HL-60 (cell line): ENCODE measurements around the gene NFE2L2.

ENCODE experiments used
- CTCF ChIP-seq: IDR thresholded peaks from one replicate; pipeline ENCODE4 v1.5.1; 2011; ENCODE audit warnings: low read length, control low read depth, inconsistent platforms; ENCODE audit not compliant: insufficient read depth
- GABPA ChIP-seq: IDR thresholded peaks from 2 replicates; pipeline ENCODE4 v1.6.1; 2012; ENCODE audit warnings: low read depth
- REST ChIP-seq: IDR thresholded peaks from 2 replicates; pipeline ENCODE4 v1.6.1; 2012; ENCODE audit warnings: low read depth; ENCODE audit not compliant: insufficient replicate concordance
- SPI1 ChIP-seq: IDR thresholded peaks from 2 replicates; pipeline ENCODE4 v1.6.1; 2012; ENCODE audit warnings: low read depth, mild to moderate bottlenecking, borderline replicate concordance

GRCh38 chr2:177250461-177250860 lies 14.1 kb downstream of the NFE2L2 start:
- TF ChIP-seq GABPA (no peak), CTCF (no peak), REST (no peak), SPI1 (no peak)
